Pancreas (tissue), 10 donors: ENCODE results near the gene XBP1. TPM values are rescaled to one million over a fixed set of nuclear protein-coding genes. Genes with fewer than 3 reads are reported as not detected.
A peak's percentile ranks its signal among the peaks of the same experiment; 100 is the strongest.
"Not testable (repeated sequence)": the region's sequence is repeated elsewhere in the genome, so short reads cannot be mapped to it uniquely, and the experiment has no call there.

Experiments
- ATAC-seq, 4 donors: fragments of 200-7000 bp; cut with Tn5 transposase; one replicate each; pipeline versions ENCODE4 v1.8.0 to v1.9.1; 2020; ENCODE audit warnings: mild to moderate bottlenecking in 4 of 4, moderate library complexity in 4 of 4
- DNase-seq, 6 donors: peaks; one replicate each; pipeline ENCODE4 v3.0.0-alpha.2; 2020
- FAIRE-seq: peaks from 2 replicates; lab custom pipeline; 2012; peaks lifted over from hg19 to GRCh38; lab: Jason Lieb, UNC
- H3K27ac ChIP-seq, 4 donors: fragments of 200-600 bp; sonication (generic); 1 replicate in 3 of 4; 2 replicates in 1 of 4; pipeline versions ENCODE4 v1.5.0 to v1.8.0; 2020
- H3K27me3 ChIP-seq, 4 donors: fragments of 200-600 bp; one replicate each; pipeline ENCODE4 v1.8.0; 2021
- H3K36me3 ChIP-seq, 3 donors: fragments of 200-600 bp; sonication (generic) in 1 of 3; one replicate each; pipeline versions ENCODE4 v1.5.0 to v1.8.0; 2020 to 2021
- H3K4me1 ChIP-seq, 3 donors: fragments of 200-600 bp; one replicate each; pipeline ENCODE4 v1.8.0; 2021
- H3K4me3 ChIP-seq, 4 donors: fragments of 200-600 bp; sonication (generic) in 2 of 4; one replicate each; pipeline versions ENCODE4 v1.5.0 to v1.8.0; 2020 to 2021
- H3K9me3 ChIP-seq, 4 donors: fragments of 200-600 bp; one replicate each; pipeline ENCODE4 v1.8.0; 2021
- WGBS, 2 donors: extraction: QIAGEN DNeasy Blood & Tissue Kit; methylation state at CpG; one replicate each; pipeline ENCODE4 v1.1.7; 2013; 5-methylcytosine and 5-hydroxymethylcytosine counted together
- intact Hi-C, 3 donors: fragments of 100-400 bp; cut with DNase I; formaldehyde crosslinking; loops; one replicate each; pipeline versions ENCODE4 v1.11.1 to v1.14.2; 2022
- polyA plus RNA-seq, 2 donors: library from polyadenylated mRNA; stranded (reverse); fragments of 200-250 nt; gene quantifications; one replicate each; pipeline ENCODE4 v1.2.3, GENCODE V29; 2013
- total RNA-seq, 6 donors: library from RNA; stranded (reverse); fragmentation: NEBNext Ultra II Directional in 4 of 6; extraction: Animal tissue kit (Norgen Biotek cat#: 25700) in 4 of 6; gene quantifications; one replicate each; pipeline versions ENCODE4 v1.2.1 to v1.2.4, GENCODE V29; 2021 to 2023
- TF ChIP-seq, protein P1 (sequence below), 4 donors: fragments of 200-600 bp; sonication (generic) in 3 of 4; IDR thresholded peaks; one replicate each; pipeline versions ENCODE4 v1.5.0 to v1.8.0; 2021; ENCODE audit warnings: antibody characterized with exemption in 4 of 4
- donor health status: healthy with polysubstance abuse.
- donor health status: DM: no; HTN: no; CAD: no; lungs with moderate emphysema.
- donor health status: DM: no; HTN: no; CAD: no.
- donor health status: control.
- donor health status: control.
- donor health status: Bipolar disorder and iron deficiency.
- donor health status: DM: yes; HTN: yes; CAD: no.
- donor health status: DM: no; HTN: no; CAD: no.
- donor health status: DM: no; HTN: no; CAD: no.
- donor health status: DM: yes; HTN: yes; CAD: no.

XBP1 gene
- total and polyA plus RNA-seq, 8 donors = 178 to 974 (median 685) TPM

DNA sequence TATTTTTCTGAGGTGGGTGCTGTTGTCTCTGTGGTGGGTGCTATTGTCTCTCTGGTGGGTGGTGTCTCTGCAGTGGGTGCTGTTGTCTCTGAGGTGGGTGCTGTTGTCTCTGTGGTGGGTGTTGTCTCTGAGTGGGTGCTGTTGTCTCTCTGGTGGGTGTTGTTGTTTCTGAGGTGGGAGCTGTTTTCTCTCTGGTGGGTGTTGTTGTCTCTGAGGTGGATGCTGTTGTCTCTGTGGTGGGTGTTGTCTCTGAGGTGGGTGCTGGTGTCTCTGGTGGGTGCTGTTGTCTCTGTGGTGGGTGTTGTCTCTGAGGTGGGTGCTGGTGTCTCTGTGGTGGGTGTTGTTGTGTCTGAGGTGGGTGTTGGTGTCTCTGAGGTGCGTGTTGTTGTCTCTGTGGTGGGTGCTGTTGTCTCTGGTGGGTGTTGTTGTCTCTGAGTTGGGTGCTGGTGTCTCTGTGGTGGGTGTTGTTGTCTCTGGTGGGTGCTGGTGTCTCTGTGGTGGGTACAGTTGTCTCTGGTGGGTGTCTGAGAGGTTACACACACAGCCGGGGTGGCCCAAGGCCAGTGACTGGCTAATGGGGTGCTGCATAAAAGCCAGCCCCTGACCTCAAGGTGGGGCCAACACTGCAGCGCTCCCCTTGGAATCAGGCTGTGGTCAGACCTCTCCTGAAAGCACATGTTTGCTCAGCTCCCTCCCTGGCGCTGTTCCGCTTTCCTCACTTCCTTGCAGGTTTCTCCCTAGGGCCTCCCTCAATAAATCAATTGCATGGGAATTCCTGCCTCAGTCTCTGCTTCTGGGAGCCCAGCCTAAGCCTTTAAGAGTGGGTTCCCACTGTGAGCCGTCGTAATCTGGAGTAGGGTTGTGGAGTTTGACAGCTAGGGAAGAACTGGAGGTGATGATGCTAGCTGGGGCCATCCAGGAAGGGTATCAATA lies 31.0 kb upstream of the XBP1 start:
- ATAC-seq (no peak), FAIRE-seq (no peak), DNase-seq (no peak)
- Histone ChIP-seq H3K36me3 (no peaks in the 10 kb centered on the region), H3K27ac (no peak overlapping the region), H3K4me1 (peaks cover 2 to 13% (median 5%) of the 10 kb centered on the region in 3 donors), H3K4me3 (no peak overlapping the region), H3K9me3 (no peaks in the 10 kb centered on the region), H3K27me3 (no peaks in the 10 kb centered on the region)
- TF ChIP-seq, protein P1, sequence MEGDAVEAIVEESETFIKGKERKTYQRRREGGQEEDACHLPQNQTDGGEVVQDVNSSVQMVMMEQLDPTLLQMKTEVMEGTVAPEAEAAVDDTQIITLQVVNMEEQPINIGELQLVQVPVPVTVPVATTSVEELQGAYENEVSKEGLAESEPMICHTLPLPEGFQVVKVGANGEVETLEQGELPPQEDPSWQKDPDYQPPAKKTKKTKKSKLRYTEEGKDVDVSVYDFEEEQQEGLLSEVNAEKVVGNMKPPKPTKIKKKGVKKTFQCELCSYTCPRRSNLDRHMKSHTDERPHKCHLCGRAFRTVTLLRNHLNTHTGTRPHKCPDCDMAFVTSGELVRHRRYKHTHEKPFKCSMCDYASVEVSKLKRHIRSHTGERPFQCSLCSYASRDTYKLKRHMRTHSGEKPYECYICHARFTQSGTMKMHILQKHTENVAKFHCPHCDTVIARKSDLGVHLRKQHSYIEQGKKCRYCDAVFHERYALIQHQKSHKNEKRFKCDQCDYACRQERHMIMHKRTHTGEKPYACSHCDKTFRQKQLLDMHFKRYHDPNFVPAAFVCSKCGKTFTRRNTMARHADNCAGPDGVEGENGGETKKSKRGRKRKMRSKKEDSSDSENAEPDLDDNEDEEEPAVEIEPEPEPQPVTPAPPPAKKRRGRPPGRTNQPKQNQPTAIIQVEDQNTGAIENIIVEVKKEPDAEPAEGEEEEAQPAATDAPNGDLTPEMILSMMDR (IDR thresholded peaks at IDR 0.05) = no peak
- 86 to 91% methylated on average over 7 of the region's 7 CpGs for WGBS, 2 donors
- intact Hi-C loops = loop anchor here in 2 of 3 donors (10.0 kb wide), 1 partner anchor 227 kb away; no protein-coding TSS in a partner anchor

DNA sequence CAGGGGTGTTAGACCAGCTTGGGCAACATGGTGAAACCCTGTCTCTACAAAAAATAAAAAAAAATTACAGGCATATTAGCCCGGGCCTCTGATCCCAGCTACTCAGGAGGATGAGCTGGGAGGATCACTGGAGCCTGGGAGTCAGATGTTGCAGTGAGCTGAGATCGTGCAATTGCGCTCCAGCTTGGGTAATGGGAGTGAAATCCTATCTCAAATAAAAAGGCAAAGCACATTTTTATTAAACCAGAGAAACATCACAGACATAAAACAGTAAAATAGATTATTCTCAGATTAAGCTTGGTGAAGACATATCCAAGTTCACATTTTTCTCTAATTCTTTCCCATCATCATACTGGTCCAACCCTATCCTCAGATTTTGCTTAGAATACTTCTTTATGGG lies 30.1 kb upstream of the XBP1 start:
- intact Hi-C loops = loop anchor here in 2 of 3 donors (10.0 kb wide), 1 partner anchor 226 kb away; no protein-coding TSS in a partner anchor
- Histone ChIP-seq H3K4me3 (no peak overlapping the region), H3K27me3 (no peaks in the 10 kb centered on the region), H3K36me3 (no peaks in the 10 kb centered on the region), H3K27ac (peak overlapping the region in 2 of 4 donors; percentile 39 to 62), H3K9me3 (no peaks in the 10 kb centered on the region), H3K4me1 (peaks cover 2 to 13% (median 5%) of the 10 kb centered on the region in 3 donors)
- ATAC-seq (no peak), DNase-seq (no peak), FAIRE-seq (no peak)
- 84 to 90% methylated on average over 3 of the region's 3 CpGs for WGBS, 2 donors
- TF ChIP-seq, protein P1 (IDR thresholded peaks at IDR 0.05) = no peak

GRCh38 chr22:28829358-28830181 lies 29.2 kb upstream of the XBP1 start:
- peak; percentile 39 for FAIRE-seq
- peak; percentile 90 to 97 (median 95) for ATAC-seq
- Histone ChIP-seq H3K9me3 (no peaks in the 10 kb centered on the region), H3K27me3 (no peaks in the 10 kb centered on the region), H3K4me3 (no peak overlapping the region), H3K27ac (peak overlapping the region; percentile 20 to 62 (median 36)), H3K36me3 (no peaks in the 10 kb centered on the region), H3K4me1 (peaks cover 2 to 13% (median 9%) of the 10 kb centered on the region in 3 donors)
- peak; percentile 71 to 88 (median 82) for DNase-seq
- intact Hi-C loops = loop anchor here in 2 of 3 donors (10.0 kb wide), 1 partner anchor 225 kb away; no protein-coding TSS in a partner anchor
- WGBS, 2 donors = 15 to 22% methylated on average over 12 of the region's 12 CpGs
- TF ChIP-seq, protein P1 (IDR thresholded peaks at IDR 0.05) = peak; percentile 87 to 99 (median 97)

DNA sequence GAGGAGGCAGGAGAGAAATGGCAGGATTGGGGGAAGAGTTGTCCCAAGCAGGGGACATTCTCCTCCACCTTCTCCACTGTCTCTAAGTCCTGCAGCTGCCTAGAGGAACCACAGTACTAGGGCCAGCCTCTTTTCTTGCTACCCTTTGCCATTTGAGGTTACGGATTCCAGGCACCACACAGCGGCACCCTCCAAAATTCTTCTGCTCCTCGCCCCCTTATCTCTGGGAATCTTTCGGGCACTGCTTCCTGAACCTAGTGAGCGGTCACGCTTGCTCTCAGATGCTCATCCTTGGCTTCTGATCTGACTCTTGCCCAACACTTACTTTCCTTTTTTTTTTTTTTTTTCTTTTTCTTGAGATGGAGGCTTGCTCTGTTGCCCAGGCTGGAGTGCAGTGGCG lies 26.6 kb upstream of the XBP1 start:
- H3K36me3 ChIP-seq = no peaks in the 10 kb centered on the region
- ATAC-seq (no peak), FAIRE-seq (no peak), DNase-seq (no peak)
- H3K4me3 ChIP-seq = no peak overlapping the region
- intact Hi-C loops = no loop called here
- no peaks in the 10 kb centered on the region for H3K9me3 ChIP-seq
- peaks cover 17 to 28% (median 24%) of the 10 kb centered on the region in 3 donors for H3K4me1 ChIP-seq
- TF ChIP-seq, protein P1 (IDR thresholded peaks at IDR 0.05) = no peak
- 96 to 97% methylated on average over 7 of the region's 7 CpGs for WGBS, 2 donors
- no peak overlapping the region for H3K27ac ChIP-seq
- no peaks in the 10 kb centered on the region for H3K27me3 ChIP-seq

DNA sequence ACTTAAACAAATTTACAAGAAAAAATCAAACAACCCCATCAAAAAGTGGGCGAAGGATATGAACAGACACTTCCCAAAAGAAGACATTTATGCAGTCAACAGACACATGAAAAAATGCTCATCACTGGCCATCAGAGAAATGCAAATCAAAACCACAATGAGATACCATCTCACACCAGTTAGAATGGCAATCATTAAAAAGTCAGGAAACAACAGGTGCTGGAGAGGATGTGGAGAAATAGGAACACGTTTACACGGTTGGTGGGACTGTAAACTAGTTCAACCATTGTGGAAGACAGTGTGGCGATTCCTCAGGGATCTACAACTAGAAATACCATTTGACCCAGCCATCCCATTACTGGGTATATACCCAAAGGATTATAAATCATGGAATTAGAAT lies 26.1 kb upstream of the XBP1 start:
- H3K27me3 ChIP-seq, ATAC-seq, H3K36me3 ChIP-seq, intact Hi-C loops, H3K27ac ChIP-seq, DNase-seq, H3K4me3 ChIP-seq, H3K9me3 ChIP-seq, FAIRE-seq: not testable (repeated sequence)
- peaks cover 22 to 33% (median 29%) of the 10 kb centered on the region in 3 donors for H3K4me1 ChIP-seq
- 78 to 83% methylated on average over 4 of the region's 4 CpGs for WGBS, 2 donors

GRCh38 chr22:28824455-28824854 lies 24.1 kb upstream of the XBP1 start:
- intact Hi-C loops = not testable (repeated sequence)

More at GRCh38 chr22:28824455-28824854, 24.1 kb upstream of the XBP1 start:
- peak overlapping the region in 2 of 4 donors; percentile 87 to 89 for H3K27ac ChIP-seq
- H3K4me1 ChIP-seq = peaks cover 41 to 50% (median 47%) of the 10 kb centered on the region in 3 donors
- H3K27me3 ChIP-seq, H3K36me3 ChIP-seq, H3K9me3 ChIP-seq, H3K4me3 ChIP-seq, FAIRE-seq, DNase-seq, ATAC-seq: not testable (repeated sequence)
- 89 to 93% methylated on average over 9 of the region's 9 CpGs for WGBS, 2 donors
